H1 (cell line): ENCODE results near the gene EHHADH. TPM values are rescaled to one million over a fixed set of nuclear protein-coding genes. Genes with fewer than 3 reads are reported as not detected.

ENCODE experiments used
- CTCF ChIA-PET: fragments of 300-600 bp; sonication (Branson Sonifier 250); formaldehyde crosslinking; loops from one replicate; lab custom pipeline; 2021; ENCODE audit not compliant: partially characterized antibody; lab: Charles Lee
- POLR2A ChIA-PET: fragments of 300-600 bp; sonication (Branson Sonifier 250); formaldehyde crosslinking; loops from one replicate; lab custom pipeline; 2021; ENCODE audit warnings: inconsistent platforms; ENCODE audit not compliant: partially characterized antibody; lab: Charles Lee
- DNase-seq, 2 experiments: peaks; one replicate each; pipeline versions ENCODE4 v3.0.0 to v3.0.0-alpha.2; 2010 to 2022; ENCODE audit warnings: low spot score in 2 of 2, low read depth in 1 of 2, mixed read lengths in 1 of 2
- FAIRE-seq: peaks from 2 replicates; lab custom pipeline; 2011; peaks lifted over from hg19 to GRCh38; lab: Jason Lieb, UNC
- H2AFZ ChIP-seq: 2 replicates; pipeline ENCODE4 v1.8.1; 2012; ENCODE audit warnings: low read length, inconsistent platforms
- H2AK5ac ChIP-seq: 2 replicates; pipeline ENCODE4 v1.6.1; 2013; ENCODE audit warnings: low read depth, low read length
- H2BK120ac ChIP-seq: replicated peaks from 2 replicates; pipeline ENCODE3; 2013; ENCODE audit warnings: low read depth, low read length, inconsistent platforms
- H2BK12ac ChIP-seq: 2 replicates; pipeline ENCODE4 v1.6.1; 2013; ENCODE audit warnings: low read depth, low read length
- H2BK15ac ChIP-seq: 2 replicates; pipeline ENCODE4 v1.6.1; 2013; ENCODE audit warnings: low read length
- H2BK20ac ChIP-seq: 2 replicates; pipeline ENCODE4 v1.6.1; 2013; ENCODE audit warnings: low read length
- H2BK5ac ChIP-seq: 2 replicates; pipeline ENCODE4 v1.6.1; 2013; ENCODE audit warnings: low read depth, low read length
- H3K14ac ChIP-seq: 2 replicates; pipeline ENCODE4 v1.6.1; 2013; ENCODE audit warnings: inconsistent platforms; ENCODE audit not compliant: insufficient read length
- H3K18ac ChIP-seq: 2 replicates; pipeline ENCODE4 v1.6.1; 2013; ENCODE audit warnings: low read length; ENCODE audit errors: extremely low read depth
- H3K23ac ChIP-seq: 2 replicates; pipeline ENCODE4 v1.6.1; 2013; ENCODE audit warnings: inconsistent platforms; ENCODE audit not compliant: insufficient read length
- H3K23me2 ChIP-seq: 2 replicates; pipeline ENCODE4 v1.6.1; 2013; ENCODE audit warnings: low read depth, low read length
- H3K27ac ChIP-seq: 2 replicates; pipeline ENCODE4 v1.6.1; 2011; ENCODE audit warnings: low read depth, low read length, inconsistent platforms
- H3K27me3 ChIP-seq, 4 experiments: replicated peaks in 1 of 4; 1 replicate in 1 of 4; 2 replicates in 3 of 4; pipeline versions ENCODE4 v1.6.1 to v1.8.1; 2011 to 2013; ENCODE audit warnings: low read length in 3 of 4, mild to moderate bottlenecking in 3 of 4, inconsistent platforms in 2 of 4, mixed read lengths in 2 of 4, moderate library complexity in 1 of 4; ENCODE audit not compliant: control insufficient read depth in 3 of 4, insufficient read depth in 3 of 4; ENCODE audit errors: extremely low read depth in 1 of 4
- H3K36me3 ChIP-seq, 4 experiments: 2 replicates each; pipeline versions ENCODE4 v1.6.1 to v1.8.1; 2011 to 2013; ENCODE audit warnings: mild to moderate bottlenecking in 4 of 4, low read length in 3 of 4, moderate library complexity in 2 of 4, control low read depth in 1 of 4, inconsistent platforms in 1 of 4; ENCODE audit not compliant: insufficient read depth in 4 of 4, control insufficient read depth in 2 of 4
- H3K4ac ChIP-seq: replicated peaks from 2 replicates; pipeline ENCODE3; 2013; ENCODE audit warnings: low read length, low read depth, mixed read lengths, inconsistent platforms; ENCODE audit not compliant: insufficient read length
- H3K4me1 ChIP-seq, 4 experiments: replicated peaks in 1 of 4; 1 replicate in 1 of 4; 2 replicates in 3 of 4; pipeline versions ENCODE4 v1.6.1 to v1.8.1; 2011 to 2013; ENCODE audit warnings: low read length in 3 of 4, inconsistent platforms in 2 of 4, mixed read lengths in 1 of 4; ENCODE audit not compliant: insufficient read depth in 4 of 4, control insufficient read depth in 3 of 4
- H3K4me2 ChIP-seq, 2 experiments: 2 replicates each; pipeline versions ENCODE4 v1.6.1 to v1.8.1; 2011 to 2013; ENCODE audit warnings: low read depth in 2 of 2, low read length in 2 of 2, control low read depth in 1 of 2, inconsistent platforms in 1 of 2, mild to moderate bottlenecking in 1 of 2; ENCODE audit not compliant: insufficient read depth in 1 of 2
- H3K4me3 ChIP-seq, 4 experiments: fragments of 200-600, 300-600 bp in 1 of 4; sonication (generic), shearing (Covaris generic), sonication (Bioruptor Twin) in 1 of 4; 2 replicates each; pipeline versions ENCODE4 v1.5.1 to v1.8.1; 2011 to 2016; ENCODE audit warnings: low read length in 4 of 4, low read depth in 3 of 4, control low read depth in 2 of 4, inconsistent platforms in 2 of 4, mild to moderate bottlenecking in 2 of 4, mixed read lengths in 1 of 4, moderate library complexity in 1 of 4; ENCODE audit not compliant: insufficient read depth in 2 of 4; ENCODE audit errors: extremely low read depth in 1 of 4
- H3K56ac ChIP-seq: replicated peaks from 2 replicates; pipeline ENCODE3; 2013; ENCODE audit warnings: low read depth, mild to moderate bottlenecking, mixed read lengths, low read length, inconsistent platforms; ENCODE audit not compliant: insufficient read length
- H3K79me1 ChIP-seq: 2 replicates; pipeline ENCODE4 v1.6.1; 2013; ENCODE audit warnings: low read depth, low read length, control low read depth
- H3K79me2 ChIP-seq, 2 experiments: 2 replicates each; pipeline versions ENCODE4 v1.6.1 to v1.8.1; 2012 to 2013; ENCODE audit warnings: low read length in 2 of 2, mild to moderate bottlenecking in 2 of 2, inconsistent platforms in 1 of 2; ENCODE audit not compliant: insufficient read depth in 2 of 2, control insufficient read depth in 1 of 2
- H3K9ac ChIP-seq, 4 experiments: replicated peaks in 1 of 4; 1 replicate in 1 of 4; 2 replicates in 3 of 4; pipeline versions ENCODE4 v1.6.1 to v1.8.1; 2011 to 2013; ENCODE audit warnings: low read depth in 3 of 4, low read length in 3 of 4, control low read depth in 2 of 4, mild to moderate bottlenecking in 2 of 4, moderate library complexity in 2 of 4, inconsistent platforms in 1 of 4; ENCODE audit errors: extremely low read depth in 1 of 4
- H3K9me3 ChIP-seq, 2 experiments: 2 replicates each; pipeline versions ENCODE4 v1.6.1 to v1.8.1; 2012 to 2013; ENCODE audit warnings: mild to moderate bottlenecking in 2 of 2, moderate library complexity in 2 of 2, control low read depth in 1 of 2, inconsistent platforms in 1 of 2, low read depth in 1 of 2, low read length in 1 of 2, mixed read lengths in 1 of 2; ENCODE audit not compliant: insufficient read depth in 2 of 2
- H4K20me1 ChIP-seq, 2 experiments: replicated peaks in 1 of 2; 2 replicates each; pipeline versions ENCODE3 to v1.8.1; 2011 to 2013; ENCODE audit warnings: inconsistent platforms in 2 of 2, low read length in 2 of 2, mild to moderate bottlenecking in 1 of 2; ENCODE audit not compliant: insufficient read depth in 2 of 2, control insufficient read depth in 1 of 2
- H4K5ac ChIP-seq: 2 replicates; pipeline ENCODE4 v1.6.1; 2013; ENCODE audit warnings: low read length, low read depth, mixed read lengths, inconsistent platforms; ENCODE audit not compliant: insufficient read length
- H4K8ac ChIP-seq: 2 replicates; pipeline ENCODE4 v1.8.0; 2013; ENCODE audit warnings: mild to moderate bottlenecking, moderate library complexity, low read length, inconsistent platforms; ENCODE audit not compliant: insufficient read depth; ENCODE audit errors: extremely low read depth
- H4K91ac ChIP-seq: replicated peaks from 2 replicates; pipeline ENCODE3; 2013; ENCODE audit warnings: low read length, mixed read lengths, inconsistent platforms; ENCODE audit not compliant: insufficient read length
- RAD21 ChIP-seq, 2 experiments: IDR thresholded peaks in 1 of 2; conservative IDR thresholded peaks in 1 of 2; 2 replicates each; pipeline ENCODE4 v1.6.1; 2011; ENCODE audit warnings: low read depth in 2 of 2, low read length in 2 of 2, improper control_type of control experiment in 1 of 2, inconsistent platforms in 1 of 2, mild to moderate bottlenecking in 1 of 2, moderate library complexity in 1 of 2
- WGBS, 2 experiments: shearing (Covaris generic) in 1 of 2; methylation state at CpG; one replicate each; pipeline versions ENCODE4 v1.1.6 to v1.1.7; 2013 to 2015; ENCODE audit warnings: low lambda C conversion rate in 2 of 2, mixed read lengths in 2 of 2, inconsistent platforms in 1 of 2, low coverage in 1 of 2, missing lambda C conversion rate in 1 of 2; ENCODE audit not compliant: insufficient replicate concordance in 2 of 2, insufficient coverage in 1 of 2, insufficient read length in 1 of 2; ENCODE audit errors: extremely low coverage in 1 of 2, missing lambda C conversion rate in 1 of 2; 5-methylcytosine and 5-hydroxymethylcytosine counted together
- polyA plus RNA-seq, 7 experiments: library from polyadenylated mRNA; depleted of rRNA in 3 of 7; stranded (reverse) in 5 of 7; unstranded in 2 of 7; fragments of >200 nt in 5 of 7; fragments of 200-250 nt in 2 of 7; gene quantifications; 1 replicate in 5 of 7; 2 replicates in 1 of 7; 4 replicates in 1 of 7; pipeline versions ENCODE4 v1.2.1 to v1.2.3, GENCODE V29; 2011 to 2013; ENCODE audit warnings: missing spikeins in 2 of 7, mixed read lengths in 2 of 7
- total RNA-seq: library from RNA; stranded (reverse); fragmentation: NEBNext Ultra II Directional; extraction: Animal tissue kit (Norgen Biotek cat#: 25700); gene quantifications from 2 replicates; pipeline ENCODE4 v1.2.1, GENCODE V29; 2021

EHHADH gene
- total and polyA plus RNA-seq, 2 of the 8 experiments (the other 6 are each of a cell fraction or from before 2014, with no cell fraction given), result 1.4 to 3.5 TPM

DNA sequence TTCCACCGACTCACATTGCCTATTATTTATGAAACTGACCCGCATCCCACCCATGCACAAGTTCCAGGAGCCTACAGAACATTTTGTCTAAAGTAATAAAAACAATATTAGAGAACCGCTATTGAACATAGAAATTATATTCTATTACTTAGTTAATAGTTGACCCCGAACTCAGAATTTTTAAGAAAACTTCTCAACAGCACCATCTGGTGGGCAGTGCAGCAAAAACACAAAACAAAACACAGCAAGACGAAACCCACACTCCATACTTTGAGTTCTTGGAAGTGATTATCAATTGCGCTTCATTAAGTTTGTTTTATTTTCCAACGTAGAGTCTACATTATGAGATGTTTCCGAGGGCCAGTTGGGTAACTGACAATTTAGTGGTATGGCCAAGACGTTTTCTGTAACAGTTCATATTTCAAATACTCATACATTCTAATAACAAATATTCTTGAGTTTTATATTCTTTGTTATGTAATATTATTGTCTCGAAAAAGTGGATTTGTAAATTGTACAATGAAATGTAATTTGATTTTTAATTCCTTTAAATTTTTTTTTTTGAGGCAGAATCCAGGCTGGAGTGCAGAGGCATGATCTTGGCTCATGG lies 77.0 kb downstream of the EHHADH start:
- WGBS, 2 experiments, result 36% methylated on average over 10 of the region's 10 CpGs; no CpG with 5 or more reads in 1 of the 2 experiments
- Histone ChIP-seq H3K9me3 (no peaks in the 10 kb centered on the region), H3K4ac (no peak overlapping the region), H2BK120ac (no peak overlapping the region), H3K4me3 (no peak overlapping the region), H3K4me1 (peaks cover 3 to 16% (median 7%) of the 10 kb centered on the region in 4 experiments; a peak in 6 of 7 replicates), H3K18ac (no peak overlapping the region), H3K27me3 (no peaks in the 10 kb centered on the region), H3K23me2 (0 out of 2 replicates have a peak, but pooled peaks cover 3% of the 10 kb centered on the region), H4K5ac (no peak overlapping the region), H2AFZ (no peak overlapping the region; the same call in 1 of the 2 replicates), H3K27ac (no peak overlapping the region), H4K20me1 (no peaks in the 10 kb centered on the region), H2BK15ac (no peak overlapping the region), H3K4me2 (no peak overlapping the region), H2BK12ac (no peak overlapping the region), H2BK20ac (no peak overlapping the region), H3K79me2 (no peaks in the 10 kb centered on the region), H3K14ac (no peak overlapping the region), H3K23ac (no peak overlapping the region), H4K8ac (no peak overlapping the region), H2BK5ac (no peak overlapping the region), H3K56ac (no peak overlapping the region), H3K9ac (no peak overlapping the region), H4K91ac (no peak overlapping the region), H3K36me3 (no peaks in the 10 kb centered on the region), H2AK5ac (no peak overlapping the region), H3K79me1 (no peaks in the 10 kb centered on the region)
- peak; percentile 63 for FAIRE-seq
- ChIA-PET CTCF (interaction anchor here (0.6 to 5.1 kb wide), 39 partner anchors 8 to 398 kb away, joined by 3 to 49 read pairs (median 5); no protein-coding TSS in a partner anchor), POLR2A (interaction anchor here (1.0 to 1.5 kb wide), 2 partner anchors 17 to 92 kb away, joined by 4 to 5 read pairs; no protein-coding TSS in a partner anchor)
- DNase-seq, result peak in 1 of 2 experiments; percentile 71
- TF ChIP-seq RAD21 (IDR thresholded peaks at IDR 0.05 in 1 of 2, conservative IDR thresholded peaks at IDR 0.05 in 1 of 2; ENCODE audit: low read depth in 2 of 2, low read length in 2 of 2), result peak; percentile 68
